ENCODE results near the gene IGF2.

The IGF2 gene

GRCh38 chr11:2169626-2170570 is 30.7 kb upstream of the IGF2 start:
- TF ChIP-seq REST (IDR thresholded peaks at IDR 0.05; ENCODE audit: insufficient read depth in 1 of 2, low read depth in 2 of 2, low read length in 2 of 2): no peak
- no peak for TF ChIP-seq FOXP2 (optimal IDR thresholded peaks at IDR 0.05; ENCODE audit: borderline replicate concordance, extremely low read depth, extremely low read length, insufficient read depth)
- TF ChIP-seq TAF1 (IDR thresholded peaks at IDR 0.05; ENCODE audit: borderline replicate concordance, insufficient read depth, low read length): no peak
- TF ChIP-seq SIN3A (IDR thresholded peaks at IDR 0.05; ENCODE audit: borderline replicate concordance, insufficient read depth, low read length): no peak
- TF ChIP-seq POLR2AphosphoS5 (IDR thresholded peaks at IDR 0.05; ENCODE audit: low read depth, low read length): no peak

DNA sequence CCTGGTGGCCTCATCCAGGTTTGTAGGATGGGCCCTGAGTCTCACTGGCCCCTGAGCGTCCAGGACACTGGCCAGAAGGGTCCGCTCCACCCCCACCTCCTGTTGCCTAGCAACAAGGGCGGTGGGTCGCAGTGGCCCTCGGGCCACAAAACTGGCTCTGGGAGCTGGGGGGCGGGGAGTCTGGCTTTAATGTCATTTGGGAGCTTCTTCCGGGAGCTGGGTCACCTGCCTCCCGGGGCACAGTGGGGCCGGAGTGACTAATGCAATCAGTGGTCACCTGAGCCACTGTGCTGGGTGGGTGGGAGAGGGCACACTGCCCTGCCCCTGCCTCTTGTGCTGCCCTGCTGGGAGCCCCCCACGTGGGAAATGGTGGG is 29.8 kb upstream of the IGF2 start:
- TF ChIP-seq FOXP2 (optimal IDR thresholded peaks at IDR 0.05; ENCODE audit: borderline replicate concordance, extremely low read depth, extremely low read length, insufficient read depth): no peak
- no peak for TF ChIP-seq TAF1 (IDR thresholded peaks at IDR 0.05; ENCODE audit: borderline replicate concordance, insufficient read depth, low read length)

- TF ChIP-seq SIN3A (IDR thresholded peaks at IDR 0.05; ENCODE audit: borderline replicate concordance, insufficient read depth, low read length) (no peak), FOXP2 (optimal IDR thresholded peaks at IDR 0.05; ENCODE audit: borderline replicate concordance, extremely low read depth, extremely low read length, insufficient read depth) (no peak), POLR2AphosphoS5 (IDR thresholded peaks at IDR 0.05; ENCODE audit: low read depth, low read length) (no peak), TAF1 (IDR thresholded peaks at IDR 0.05; ENCODE audit: borderline replicate concordance, insufficient read depth, low read length) (no peak), REST (IDR thresholded peaks at IDR 0.05; ENCODE audit: insufficient read depth in 1 of 2, low read depth in 2 of 2, low read length in 2 of 2) (no peak)
Measured at GRCh38 chr11:2168286-2169004, 29.3 kb upstream of the IGF2 start.

GRCh38 chr11:2167141-2168045 is 28.2 kb upstream of the IGF2 start:
- TF ChIP-seq REST (IDR thresholded peaks at IDR 0.05; ENCODE audit: insufficient read depth in 1 of 2, low read depth in 2 of 2, low read length in 2 of 2) (no peak), FOXP2 (optimal IDR thresholded peaks at IDR 0.05; ENCODE audit: borderline replicate concordance, extremely low read depth, extremely low read length, insufficient read depth) (no peak), TAF1 (IDR thresholded peaks at IDR 0.05; ENCODE audit: borderline replicate concordance, insufficient read depth, low read length) (no peak), POLR2AphosphoS5 (IDR thresholded peaks at IDR 0.05; ENCODE audit: low read depth, low read length) (no peak), SIN3A (IDR thresholded peaks at IDR 0.05; ENCODE audit: borderline replicate concordance, insufficient read depth, low read length) (no peak)
